Activated T-cell treated with anti-CD3 and anti-CD28 coated beads for 1 hour (primary cell): ENCODE results near the gene RCSD1.
"Not testable (repeated sequence)": the region's sequence is repeated elsewhere in the genome, so short reads cannot be mapped to it uniquely, and the experiment has no call there.

Experiments
- DNase-seq: peaks from one replicate; pipeline ENCODE4 v3.0.0-alpha.2; 2020; ENCODE audit warnings: low read depth

RCSD1 gene

GRCh38 chr1:167717351-167717750, 87.3 kb downstream of the RCSD1 start:
- no peak for DNase-seq

DNA sequence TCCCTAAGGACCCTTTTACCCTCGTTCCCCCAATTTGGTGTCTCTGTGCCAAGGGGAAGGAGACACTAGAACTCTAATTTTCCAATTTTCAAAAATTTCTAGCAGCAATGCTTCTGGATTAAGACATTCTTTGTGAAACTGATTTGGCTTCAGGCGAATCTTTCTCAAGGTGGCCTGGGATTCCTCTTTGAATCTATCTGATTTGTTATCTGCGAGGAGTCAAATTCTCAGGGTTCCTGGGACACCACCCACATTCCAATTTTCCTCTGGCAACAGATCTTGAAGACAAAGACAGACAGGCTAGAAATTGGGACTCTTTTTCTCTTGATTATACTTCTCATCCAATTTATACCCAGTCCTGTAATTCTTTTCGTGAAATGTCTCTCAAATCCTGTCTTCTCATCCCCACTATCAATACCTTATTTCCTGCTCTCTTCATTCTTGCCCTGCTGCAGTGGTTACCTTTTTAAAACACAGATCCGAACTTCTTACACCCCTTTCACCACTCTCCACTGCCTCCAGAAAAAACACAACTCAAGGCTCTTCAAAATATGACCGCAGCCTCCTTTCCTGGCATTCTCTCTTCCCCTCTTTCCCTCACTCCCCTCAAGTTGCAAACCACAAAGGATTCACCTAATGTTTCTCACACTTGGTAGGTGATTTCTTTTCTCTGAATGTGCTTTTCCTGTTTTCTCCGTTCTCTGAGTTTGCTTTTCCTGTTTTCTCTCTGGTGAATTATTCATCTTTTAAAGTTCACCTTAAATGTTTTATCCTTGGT, 89.1 kb downstream of the RCSD1 start:
- no peak for DNase-seq

DNA sequence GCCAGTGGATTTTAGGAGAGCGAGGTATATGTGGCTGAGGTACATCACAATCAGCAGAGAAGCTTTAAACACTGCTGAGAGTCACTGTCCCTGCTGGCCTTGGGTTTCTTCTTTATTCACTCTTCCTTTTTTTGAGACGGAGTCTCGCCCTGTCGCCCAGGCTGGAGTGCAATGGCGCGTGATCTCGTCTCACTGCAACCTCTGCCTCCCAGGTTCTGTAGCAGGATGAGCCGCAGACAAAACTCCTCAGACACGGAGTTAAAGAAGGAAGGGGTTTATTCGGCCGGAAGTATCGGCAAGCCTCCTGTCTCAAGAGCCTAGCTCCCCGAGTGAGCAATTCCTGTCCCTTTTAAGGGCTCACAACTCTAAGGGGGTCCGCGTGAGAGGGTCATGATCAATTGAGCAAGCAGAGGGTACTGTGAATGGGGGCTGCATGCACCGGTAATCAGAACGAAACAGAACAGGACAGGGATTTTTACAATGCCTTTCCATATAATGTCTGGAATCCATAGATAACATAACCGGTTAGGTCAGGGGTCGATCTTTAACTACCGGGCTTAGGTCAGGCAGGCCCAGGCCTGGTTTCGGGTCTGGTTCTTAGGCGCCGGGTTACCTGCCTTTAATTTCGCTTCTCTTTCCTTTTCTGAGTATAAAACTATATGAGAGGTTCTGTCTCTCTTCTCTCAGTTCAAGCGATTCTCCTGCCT, 89.8 kb downstream of the RCSD1 start:
- DNase-seq = not testable (repeated sequence)

DNA sequence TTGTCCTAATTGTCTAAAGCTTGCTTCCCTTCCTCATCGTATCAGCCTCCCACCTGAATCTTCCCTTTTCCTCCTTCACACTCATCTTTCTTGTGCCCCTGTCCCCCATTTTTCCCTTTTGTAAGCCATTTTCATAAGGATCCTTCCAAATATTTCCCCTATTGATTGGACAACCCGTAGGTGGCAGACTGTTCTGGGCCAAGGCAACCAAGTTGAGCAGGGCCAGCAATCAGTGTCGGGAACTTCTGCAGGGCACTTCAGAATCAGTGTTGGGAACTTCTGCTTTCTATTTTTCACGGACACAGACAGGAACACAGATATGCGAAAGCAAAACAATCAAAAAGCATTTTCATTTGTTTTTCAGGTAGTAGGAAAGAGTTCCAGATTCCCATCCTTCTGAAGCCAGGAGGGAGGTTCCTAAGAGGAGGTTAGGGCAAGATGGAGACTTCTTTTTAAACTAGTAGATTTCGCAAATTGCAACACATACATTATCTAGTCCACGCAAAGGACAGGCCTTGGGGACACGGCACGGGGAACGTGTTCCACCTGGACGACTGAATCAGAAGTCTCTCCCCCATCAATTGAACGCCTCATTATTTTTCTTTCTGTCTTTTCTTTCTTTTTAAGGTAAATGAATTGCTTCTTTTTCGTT, 91.1 kb downstream of the RCSD1 start:
- DNase-seq = no peak

DNA sequence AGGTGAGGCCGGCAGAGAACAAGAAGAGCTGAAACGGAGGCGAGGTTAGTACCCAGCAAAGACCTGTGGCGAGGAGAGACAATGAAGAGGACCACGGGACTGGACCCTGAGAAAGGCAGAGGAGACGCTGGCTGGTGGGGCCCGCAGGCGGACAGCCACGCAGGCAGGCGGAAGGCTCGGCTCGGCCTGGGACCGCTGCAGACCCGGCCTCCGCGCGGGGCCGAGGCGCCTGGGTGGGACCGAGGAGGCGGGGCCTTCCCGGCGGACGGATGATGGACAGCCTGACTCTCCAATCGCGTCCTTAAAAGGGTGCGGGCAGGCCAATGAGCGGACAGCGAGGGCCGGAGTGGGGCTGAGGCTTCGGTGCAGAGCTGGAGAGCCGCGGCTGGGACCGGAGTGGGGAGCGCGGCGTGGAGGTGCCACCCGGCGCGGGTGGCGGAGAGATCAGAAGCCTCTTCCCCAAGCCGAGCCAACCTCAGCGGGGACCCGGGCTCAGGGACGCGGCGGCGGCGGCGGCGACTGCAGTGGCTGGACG, 91.7 kb downstream of the RCSD1 start, which contains the start of gene MPZL1:
MPZL1 (plus strand) TSS at position 366 of the 535 bp plus-strand sequence. CDS start 170 bp downstream, outside the sequence.
- peak; percentile 89 for DNase-seq

DNA sequence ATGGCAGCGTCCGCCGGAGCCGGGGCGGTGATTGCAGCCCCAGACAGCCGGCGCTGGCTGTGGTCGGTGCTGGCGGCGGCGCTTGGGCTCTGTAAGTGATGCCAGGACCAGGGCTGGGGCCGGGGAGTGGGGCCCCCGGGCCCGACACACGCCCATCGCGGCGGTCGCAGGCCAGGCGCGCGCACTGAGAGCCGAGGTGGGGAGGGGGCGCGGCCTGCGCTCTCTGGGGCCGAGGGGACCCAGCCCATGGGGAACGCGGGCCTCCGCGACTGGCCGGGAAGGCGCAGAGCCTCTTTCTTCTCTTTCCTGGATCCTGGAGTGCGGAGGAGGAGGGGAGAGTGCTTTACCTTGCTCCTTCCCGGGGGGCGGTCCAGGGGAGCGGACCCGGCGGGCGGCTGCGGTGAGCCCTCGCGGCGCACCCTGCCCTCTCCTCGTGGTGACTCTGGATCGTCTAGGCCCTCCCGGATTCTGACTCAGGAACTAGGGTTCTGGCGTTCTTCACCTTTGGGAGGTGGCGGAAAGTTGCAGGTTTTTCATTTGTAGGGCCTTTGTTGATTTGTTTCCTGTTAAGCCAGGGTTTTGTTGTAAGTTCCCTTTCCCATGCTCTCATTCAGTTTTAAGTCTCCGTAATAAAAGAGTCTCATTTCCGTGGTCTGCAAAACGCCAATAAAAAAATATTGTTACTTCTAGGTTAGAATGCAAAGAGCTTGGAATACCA, 92.3 kb downstream of the RCSD1 start:
- DNase-seq = peak; percentile 4

GRCh38 chr1:167722870-167723251, 92.8 kb downstream of the RCSD1 start:
- no peak for DNase-seq

DNA sequence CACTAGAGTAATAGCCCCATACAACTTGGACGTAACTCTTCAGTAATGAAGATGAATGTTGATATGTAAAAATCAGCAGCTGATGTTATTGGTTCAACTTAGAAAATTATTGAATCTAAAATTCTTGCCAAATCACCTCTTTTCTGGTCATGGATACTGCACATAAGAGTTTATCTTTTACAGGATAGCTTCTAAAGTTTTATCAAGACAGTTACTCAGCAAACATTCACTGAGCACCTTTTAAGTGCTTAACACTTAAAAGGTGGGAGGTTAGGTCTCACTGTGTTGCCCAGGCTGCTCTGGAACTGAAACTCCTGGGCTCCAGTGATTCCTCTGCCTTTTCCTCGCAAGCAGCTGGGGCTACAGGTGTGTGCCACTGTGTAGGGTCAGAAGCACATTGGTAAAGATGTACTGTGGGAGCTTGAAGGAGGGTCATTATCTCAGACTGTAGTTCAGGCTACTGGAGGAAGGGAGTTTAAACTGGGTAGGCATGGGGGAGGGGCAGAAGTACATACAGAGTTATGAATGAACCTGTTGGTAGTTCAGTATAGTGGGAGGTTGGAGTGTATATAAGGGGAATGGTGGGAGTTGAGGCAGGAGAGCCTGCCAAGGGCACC, 93.8 kb downstream of the RCSD1 start:
- DNase-seq = no peak

DNA sequence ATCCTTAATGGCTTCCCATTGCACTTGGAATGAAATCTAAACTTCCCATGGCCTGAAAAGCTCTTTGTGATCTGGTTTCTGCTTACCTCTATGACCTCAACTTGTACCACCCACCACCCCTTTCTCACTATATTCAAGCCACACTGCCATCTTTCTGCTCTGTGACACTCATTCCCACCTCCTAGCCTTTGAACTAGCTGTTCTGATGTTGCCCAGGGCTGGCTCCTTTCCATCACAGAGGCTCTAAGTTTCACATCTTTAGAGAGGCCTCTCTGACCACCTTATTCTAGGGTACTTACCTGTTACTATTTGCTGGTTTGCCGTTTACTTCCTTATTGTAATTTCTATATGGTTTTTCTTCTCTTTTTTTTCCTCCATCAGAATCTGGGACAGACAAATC, 96.0 kb downstream of the RCSD1 start:
- no peak for DNase-seq

GRCh38 chr1:167728818-167729410, 98.9 kb downstream of the RCSD1 start:
- no peak for DNase-seq

DNA sequence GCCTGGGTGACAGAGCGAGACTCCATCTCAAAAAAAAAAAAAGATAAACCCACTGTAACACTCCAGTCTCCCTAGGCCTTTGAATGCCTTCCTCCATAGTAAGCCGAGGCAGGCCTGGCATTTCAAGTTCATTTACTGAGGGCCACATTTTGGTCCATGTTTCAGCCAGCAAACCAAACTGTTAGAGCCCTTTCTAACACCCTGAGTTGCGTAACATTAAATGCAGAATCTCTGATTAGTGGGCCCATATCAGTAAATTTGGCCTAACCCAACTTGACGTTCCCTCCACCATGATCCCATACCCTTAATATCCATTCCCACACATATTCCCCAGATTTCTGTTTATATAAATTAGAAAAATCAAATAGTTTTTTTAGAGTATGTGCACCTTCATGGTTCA, 104.2 kb downstream of the RCSD1 start:
- DNase-seq = no peak

DNA sequence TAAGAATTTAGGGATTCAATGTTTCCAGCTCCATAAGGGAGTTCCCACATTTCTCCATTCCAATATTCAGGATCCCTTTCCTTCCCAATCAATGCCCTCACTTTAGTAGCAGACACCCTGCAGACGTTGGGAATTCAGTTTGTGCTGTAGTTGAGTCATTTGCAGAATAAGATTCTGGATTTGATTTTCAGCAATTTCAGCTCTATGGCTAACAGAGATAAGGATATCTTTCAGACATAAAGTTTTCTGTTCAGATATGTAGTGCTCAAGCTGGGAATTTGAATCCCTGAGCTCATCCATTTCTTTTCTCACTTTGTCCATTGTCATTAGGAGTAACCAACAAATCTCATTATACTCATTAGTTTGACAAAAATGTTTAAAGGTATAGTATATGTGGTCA, 104.8 kb downstream of the RCSD1 start:
- no peak for DNase-seq

- DNase-seq = no peak
Observed at GRCh38 chr1:167737169-167737568, 107.1 kb downstream of the RCSD1 start.

DNA sequence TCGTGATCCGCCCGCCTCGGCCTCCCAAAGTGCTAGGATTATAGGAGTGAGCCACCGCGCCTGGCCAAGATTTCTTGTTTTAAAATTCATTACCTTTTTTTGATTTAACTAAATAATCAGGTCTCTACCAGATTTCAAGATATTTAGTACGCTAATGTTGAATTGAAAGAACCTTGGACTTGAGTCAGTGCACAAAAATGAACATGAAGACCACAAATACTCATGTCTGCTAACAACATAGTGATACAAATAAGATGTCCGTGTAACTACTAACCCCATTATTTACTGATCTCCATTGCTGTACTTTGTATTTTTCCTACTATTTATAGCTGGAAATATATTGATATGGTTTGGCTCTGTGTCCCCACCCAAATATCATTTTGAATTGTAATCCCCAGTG, 108.1 kb downstream of the RCSD1 start:
- DNase-seq = no peak

GRCh38 chr1:167739752-167740151, 109.7 kb downstream of the RCSD1 start:
- no peak for DNase-seq

GRCh38 chr1:167741103-167741502, 111.1 kb downstream of the RCSD1 start:
- DNase-seq = not testable (repeated sequence)

- DNase-seq = not testable (repeated sequence)
Observed at GRCh38 chr1:167742392-167743057, 112.5 kb downstream of the RCSD1 start.

DNA sequence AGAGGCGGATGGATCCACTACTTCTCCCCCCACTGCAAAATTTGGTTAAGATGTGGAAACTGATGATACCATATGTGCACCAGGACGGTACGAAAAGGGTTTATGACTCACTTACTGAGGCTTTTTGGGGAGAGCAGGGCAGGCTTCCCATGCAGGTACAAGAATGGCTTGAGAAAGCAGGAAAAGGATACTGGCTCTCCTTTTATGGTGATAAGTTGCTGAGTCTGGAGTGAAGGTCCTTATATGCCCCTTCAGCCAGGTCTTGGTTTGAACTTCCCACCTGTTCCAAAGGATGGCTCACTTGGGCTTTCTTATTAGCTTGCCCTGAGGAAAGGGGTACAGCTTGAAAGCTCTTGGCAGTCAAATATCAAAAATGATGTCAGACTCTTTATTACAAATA, 114.9 kb downstream of the RCSD1 start:
- no peak for DNase-seq

- DNase-seq = no peak
Observed at GRCh38 chr1:167746013-167746672, 116.1 kb downstream of the RCSD1 start.
